ENCODE results near the gene GATA2.

DNA sequence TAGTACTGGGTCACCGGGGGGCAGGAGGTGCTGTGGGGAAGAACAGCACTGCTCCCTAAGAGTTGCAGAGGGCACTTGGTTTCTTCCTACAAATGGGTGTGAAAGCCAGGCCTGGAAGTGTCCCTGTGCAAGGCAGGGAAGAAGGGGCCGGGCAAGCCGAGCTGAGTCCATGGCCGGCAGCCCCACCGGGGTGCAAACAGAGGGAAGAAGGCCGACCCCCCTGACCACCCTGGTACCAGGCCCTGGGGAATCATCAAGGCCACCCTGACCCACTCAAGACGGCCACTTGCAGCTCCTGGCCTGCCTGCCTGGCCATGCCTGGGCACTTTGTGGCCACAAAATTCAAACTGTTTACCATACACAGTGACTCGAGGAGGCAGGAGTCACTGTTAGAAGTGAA lies 17.6 kb downstream of the GATA2 start:
- TF ChIP-seq, protein P1, sequence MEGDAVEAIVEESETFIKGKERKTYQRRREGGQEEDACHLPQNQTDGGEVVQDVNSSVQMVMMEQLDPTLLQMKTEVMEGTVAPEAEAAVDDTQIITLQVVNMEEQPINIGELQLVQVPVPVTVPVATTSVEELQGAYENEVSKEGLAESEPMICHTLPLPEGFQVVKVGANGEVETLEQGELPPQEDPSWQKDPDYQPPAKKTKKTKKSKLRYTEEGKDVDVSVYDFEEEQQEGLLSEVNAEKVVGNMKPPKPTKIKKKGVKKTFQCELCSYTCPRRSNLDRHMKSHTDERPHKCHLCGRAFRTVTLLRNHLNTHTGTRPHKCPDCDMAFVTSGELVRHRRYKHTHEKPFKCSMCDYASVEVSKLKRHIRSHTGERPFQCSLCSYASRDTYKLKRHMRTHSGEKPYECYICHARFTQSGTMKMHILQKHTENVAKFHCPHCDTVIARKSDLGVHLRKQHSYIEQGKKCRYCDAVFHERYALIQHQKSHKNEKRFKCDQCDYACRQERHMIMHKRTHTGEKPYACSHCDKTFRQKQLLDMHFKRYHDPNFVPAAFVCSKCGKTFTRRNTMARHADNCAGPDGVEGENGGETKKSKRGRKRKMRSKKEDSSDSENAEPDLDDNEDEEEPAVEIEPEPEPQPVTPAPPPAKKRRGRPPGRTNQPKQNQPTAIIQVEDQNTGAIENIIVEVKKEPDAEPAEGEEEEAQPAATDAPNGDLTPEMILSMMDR (IDR thresholded peaks at IDR 0.05; ENCODE audit: insufficient read depth, low read length, poor library complexity, severe bottlenecking) = no peak
- no peak for TF ChIP-seq EZH2phosphoT487 (conservative IDR thresholded peaks at IDR 0.05; ENCODE audit: low read length)

Measured in SU-DHL-6 (cell line).